Fibroblast of the conjunctiva (primary cell): Measurements from ENCODE around the gene TNS1.

Experiments used
- DNase-seq: peaks from one replicate; pipeline ENCODE4 v3.0.0-alpha.2; 2010; ENCODE audit warnings: low read depth

The TNS1 gene

DNA sequence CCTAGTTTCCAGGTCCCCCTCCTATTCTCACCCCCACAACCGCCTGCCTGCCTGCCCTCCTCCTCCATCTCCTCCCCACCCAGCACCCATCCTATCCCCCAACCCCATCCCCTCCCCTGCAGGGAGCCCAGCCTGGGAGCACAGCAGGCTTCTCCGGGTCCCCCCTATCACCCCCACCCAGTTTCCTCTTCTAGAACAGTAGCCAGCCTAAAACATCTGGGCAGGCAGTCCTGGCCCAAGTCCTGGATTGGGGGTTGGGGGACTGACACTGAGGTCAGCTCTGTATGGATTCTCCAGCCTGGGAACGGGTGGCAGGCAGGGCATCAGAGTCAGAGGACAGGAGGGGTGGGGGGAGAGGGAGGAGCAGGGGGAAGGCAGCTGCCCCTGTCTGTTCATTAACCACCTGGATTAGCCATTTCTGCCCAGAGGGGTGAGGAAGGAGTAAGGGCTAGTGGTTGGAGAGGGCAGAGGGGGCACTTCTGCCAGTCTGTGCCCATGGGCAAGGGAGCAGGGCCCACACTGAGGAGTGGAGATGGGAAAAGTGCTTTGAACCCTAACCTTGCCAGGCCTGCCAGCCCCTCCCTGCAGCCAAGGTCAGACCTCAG lies 60.0 kb downstream of the TNS1 start:
- DNase-seq = no peak

DNA sequence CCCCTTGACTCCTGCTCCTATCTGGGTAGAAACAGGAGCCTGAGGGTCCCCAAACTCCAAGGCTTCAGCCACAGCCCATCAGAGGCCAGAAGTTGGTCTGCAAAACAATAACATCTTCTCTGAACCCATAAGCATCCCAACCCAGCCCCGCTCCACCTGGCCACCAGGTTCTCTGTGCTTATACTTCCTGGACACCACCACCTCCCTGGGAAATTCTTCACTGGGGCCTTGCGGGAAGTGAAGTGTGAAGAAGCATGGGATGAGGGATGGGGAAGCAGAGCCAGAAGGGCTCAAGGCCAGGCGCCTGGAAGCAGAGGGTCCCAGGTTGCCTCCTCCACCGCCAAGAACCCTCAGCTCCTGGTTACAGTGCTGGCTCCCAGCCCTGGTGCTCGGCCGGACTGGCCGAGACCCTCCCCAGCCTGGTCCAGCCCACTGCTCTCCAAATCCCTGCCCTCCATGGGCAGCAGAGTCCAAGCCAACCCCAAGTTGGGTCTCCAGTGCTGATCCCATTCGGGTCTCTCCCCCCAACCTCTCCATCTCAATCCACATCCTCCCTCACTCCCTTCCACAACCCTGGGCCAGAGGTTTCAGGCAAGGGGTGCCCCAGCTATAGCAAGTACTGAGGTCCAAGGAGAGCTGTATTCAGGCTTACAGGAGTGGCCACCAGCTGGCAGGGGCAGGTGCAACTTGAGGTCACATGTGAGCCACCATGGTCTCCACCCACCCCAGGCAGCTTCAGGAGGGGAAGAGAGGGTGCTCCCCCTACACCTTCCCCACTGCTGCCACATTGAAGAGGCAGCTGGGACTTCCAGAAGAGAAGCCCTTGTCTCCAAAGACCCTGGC lies 60.7 kb downstream of the TNS1 start:
- DNase-seq = no peak

DNA sequence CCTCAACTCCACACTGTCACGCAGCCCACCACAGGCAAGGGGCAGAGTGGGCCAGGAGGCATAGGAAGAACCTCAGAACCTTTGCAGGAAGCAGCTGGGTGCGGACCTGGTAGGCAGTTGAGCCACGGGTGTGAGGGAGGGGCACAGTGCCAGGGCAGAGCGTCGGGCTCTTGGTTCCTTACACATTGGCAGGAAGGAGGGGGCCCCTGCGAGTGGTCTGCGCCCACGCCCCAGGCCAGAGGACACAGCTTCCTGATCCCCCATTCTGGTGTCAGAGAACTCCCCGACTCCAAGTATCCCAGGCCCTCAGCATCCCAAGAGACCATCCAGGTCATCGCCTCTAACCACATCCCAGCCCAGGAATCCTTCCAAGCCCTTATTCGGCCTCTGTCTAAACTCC lies 61.5 kb downstream of the TNS1 start:
- no peak for DNase-seq

GRCh38 chr2:217940261-217941220 lies 62.3 kb downstream of the TNS1 start:
- no peak for DNase-seq

GRCh38 chr2:217939629-217940245 lies 63.1 kb downstream of the TNS1 start:
- no peak for DNase-seq

DNA sequence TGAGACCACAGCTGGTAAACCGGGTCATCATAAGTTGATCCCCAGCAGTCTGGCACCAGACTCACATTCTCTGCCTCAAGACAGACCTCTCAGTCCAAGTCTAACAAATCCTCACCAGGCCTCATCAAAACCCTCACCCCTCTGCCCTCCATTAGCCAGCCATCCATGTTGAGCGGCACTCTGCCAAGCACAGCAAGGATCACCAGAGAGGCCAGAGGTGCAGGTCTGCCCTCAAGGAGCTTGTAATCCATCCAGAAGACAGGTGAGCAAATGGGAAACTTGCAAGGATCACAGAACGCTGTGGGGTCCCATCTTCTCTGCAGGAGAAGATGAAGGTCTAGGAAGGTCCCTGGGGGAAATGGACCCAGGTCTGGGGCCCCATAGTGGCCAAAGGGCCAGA lies 63.6 kb downstream of the TNS1 start:
- no peak for DNase-seq

DNA sequence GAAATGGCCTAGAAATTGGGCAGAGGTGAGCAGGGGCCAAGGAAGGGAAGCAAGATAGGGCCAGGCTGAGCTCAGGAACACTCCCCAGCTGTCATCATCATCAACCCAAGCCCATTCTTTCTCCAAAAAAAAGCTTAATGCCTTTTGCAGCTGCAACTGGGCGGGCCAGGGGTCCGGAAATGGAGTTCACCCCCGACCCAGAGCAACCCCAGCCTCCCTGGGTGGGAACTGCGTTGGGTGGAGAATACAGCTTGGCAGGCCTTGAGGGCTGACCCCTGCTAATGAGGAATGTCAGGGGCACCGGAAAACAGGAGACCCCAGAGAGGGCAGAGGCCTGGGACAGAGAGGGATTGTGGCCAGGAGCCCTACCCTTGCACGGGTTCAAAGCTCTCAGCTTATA lies 64.8 kb downstream of the TNS1 start:
- no peak for DNase-seq

- DNase-seq = no peak
Measured at GRCh38 chr2:217937446-217937845, 65.3 kb downstream of the TNS1 start.

DNA sequence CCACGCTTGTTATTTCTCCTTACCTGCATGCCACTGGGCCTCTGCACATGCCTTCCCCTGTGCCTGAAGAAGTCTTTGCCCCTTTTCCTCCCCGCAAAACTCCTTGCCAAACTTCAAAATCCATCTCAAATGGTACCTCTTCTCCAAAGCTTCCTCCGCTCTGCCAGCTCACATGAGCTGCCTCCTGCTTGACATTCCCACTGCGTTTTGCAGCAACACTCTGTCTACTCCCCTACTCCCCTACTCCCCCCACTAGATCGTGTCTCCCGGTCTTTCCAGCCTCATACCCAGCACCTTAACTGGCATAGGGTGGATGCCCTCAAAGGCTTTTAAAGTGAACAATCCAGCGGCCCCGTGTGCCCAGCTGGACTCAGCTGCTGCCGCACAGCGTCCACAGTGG lies 65.8 kb downstream of the TNS1 start:
- DNase-seq = no peak

DNA sequence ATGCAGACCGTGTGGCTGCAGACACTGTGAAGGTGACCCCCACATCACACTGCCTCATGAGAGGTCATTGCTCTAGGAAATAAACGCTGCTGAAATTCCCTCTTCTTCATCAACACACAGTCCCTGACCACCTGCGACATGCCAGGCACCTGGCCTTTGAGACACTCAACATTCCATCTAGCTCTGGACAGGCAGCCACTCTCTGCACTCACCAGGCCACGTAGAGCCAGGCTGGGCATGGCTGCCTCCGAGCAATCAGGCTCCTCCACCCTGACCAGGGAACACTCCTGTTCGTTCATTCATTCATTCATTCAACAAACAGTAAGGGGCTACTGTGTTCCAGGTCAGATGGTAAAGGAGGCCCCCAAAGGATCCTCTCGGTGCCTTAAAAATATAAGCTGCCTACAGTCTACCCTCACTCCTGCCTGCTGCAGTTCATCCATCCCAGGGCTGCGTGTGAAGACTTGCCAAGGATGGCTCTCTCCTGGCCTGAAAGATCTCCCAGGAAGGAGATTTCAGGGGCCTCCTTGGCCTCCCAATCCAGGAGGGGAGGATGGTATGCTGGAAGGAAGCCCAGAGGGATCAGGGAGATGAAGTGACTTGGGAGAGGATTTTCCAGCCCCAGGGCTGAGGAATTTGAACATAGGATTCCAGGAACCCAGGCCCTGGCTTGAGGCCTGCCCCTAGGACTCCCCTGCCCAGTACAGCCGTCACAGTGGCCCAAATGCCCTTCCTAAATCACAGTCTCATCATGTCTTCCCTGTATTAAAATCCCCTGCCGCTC lies 66.7 kb downstream of the TNS1 start:
- no peak for DNase-seq

DNA sequence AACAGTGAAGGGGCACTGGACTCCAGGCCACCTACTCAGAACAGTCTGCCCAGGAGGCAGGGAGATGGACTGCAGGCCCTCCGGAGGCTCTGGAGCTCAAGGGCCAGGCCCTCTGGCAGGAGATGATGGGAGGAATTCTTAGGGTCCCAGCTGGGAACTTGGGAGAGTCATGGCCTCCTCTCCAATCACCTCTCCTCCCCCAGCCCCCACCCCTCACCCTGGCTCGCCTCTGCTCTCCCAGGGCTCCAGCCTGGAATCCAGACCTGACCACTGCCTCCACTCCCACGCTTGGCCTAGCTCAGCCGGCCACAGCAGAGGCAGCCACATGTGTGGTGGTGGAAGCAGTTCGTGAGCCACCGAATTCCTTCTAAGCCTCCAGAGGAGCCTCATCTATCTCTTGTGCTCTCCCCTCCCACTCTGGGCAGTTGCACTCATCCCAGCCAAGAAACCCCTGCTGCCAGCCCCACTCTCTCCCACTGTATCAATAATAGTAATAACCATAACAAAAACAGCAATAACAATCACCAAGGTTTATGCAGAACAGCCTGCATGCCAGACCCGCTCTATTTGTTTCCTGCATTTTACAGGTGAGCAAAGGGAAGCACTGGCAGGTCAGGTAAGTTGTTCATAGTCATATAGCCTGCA lies 67.4 kb downstream of the TNS1 start:
- no peak for DNase-seq

DNA sequence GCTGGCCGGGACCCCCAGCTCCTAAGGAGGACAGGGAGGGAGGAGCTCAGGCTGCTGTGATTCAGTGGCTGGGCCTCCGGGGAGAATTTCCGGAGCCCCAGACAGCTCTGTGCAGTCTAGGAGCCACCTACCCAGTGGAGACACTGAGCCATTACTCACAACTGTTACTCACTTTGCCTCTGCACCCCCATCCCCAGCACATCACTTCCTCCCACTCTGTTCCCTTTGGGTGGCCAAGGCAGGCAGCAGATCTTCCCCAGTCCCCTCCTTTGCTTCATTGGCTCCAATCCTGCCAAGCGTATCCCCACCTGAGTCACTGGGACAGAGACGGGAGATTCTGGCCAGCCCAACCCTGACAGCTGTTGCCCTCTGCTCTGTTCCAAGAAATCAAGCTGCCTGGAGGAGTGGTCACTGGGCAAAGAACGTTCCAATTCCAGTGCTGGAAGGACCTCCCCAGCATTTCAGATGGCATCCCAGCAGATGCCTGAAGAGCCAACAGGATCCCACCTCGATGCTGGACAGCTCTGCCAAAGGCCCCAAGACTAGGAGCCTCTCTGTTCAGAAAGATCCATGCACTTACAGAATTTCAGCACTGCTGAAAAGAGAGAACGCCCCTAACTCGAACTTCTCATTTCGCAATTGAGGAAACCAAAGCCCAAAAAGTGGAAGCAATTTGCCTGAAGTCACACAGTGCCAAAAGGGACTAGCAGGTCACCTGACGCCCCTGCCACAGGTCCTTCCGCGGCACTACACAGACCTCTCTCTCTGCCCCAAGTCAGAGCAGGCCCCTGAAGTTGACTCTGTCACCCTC lies 68.3 kb downstream of the TNS1 start:
- DNase-seq = peak; percentile 48

GRCh38 chr2:217933617-217933993 lies 69.2 kb downstream of the TNS1 start:
- no peak for DNase-seq

- DNase-seq = no peak
Measured at GRCh38 chr2:217932803-217933616, 69.8 kb downstream of the TNS1 start.

- no peak for DNase-seq
Measured at GRCh38 chr2:217931846-217932560, 70.8 kb downstream of the TNS1 start.

DNA sequence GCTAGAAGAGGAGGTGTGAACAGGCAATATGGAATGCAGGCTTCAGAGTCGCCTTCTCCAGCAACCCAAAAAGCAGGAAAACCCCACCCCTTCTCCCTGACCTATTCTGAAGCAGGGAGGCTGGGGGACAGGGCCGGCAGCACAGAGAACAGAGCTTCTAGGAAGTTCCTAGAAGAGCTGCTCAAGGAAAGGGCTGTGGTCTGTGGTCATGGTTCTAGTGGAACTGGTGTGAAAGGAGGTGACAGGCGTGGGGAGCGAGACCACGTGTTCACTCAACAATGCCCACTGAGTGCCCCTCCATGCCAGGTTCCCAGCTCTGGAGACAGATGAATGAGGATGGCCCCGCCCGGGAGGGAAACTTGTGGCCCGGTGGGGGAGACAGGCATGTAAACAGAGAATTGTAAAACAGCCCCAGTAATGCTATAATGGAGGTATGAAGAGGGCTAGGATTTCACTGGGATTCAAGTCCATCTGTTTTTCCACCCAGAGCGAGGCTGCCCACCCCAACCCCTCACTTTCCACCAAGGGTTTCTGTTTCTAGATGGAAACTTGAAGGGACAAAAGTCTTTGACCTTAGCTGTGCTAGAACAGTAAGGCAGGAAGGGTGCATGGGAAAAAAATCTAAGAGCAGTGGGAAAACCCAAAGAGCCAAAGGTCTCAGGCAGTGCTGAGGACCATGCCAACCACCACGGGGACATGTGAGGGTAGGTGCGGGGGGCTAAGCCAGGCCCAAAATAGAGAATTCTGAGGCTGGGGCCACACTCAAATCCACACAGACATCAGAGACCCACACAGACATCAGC lies 71.8 kb downstream of the TNS1 start:
- no peak for DNase-seq
